GM19351 (cell line): ENCODE measurements around the gene CNNM3.
A peak's percentile ranks its signal among the peaks of the same experiment; 100 is the strongest.
"Not testable (repeated sequence)": the region's sequence is repeated elsewhere in the genome, so short reads cannot be mapped to it uniquely, and the experiment has no call there.

Source experiments
- ATAC-seq: cut with Tn5 transposase; IDR thresholded peaks from one replicate; pipeline ENCODE4 v1.9.1; 2021; ENCODE audit warnings: mild to moderate bottlenecking, moderate library complexity; ENCODE audit not compliant: unreplicated experiment

Gene CNNM3

DNA sequence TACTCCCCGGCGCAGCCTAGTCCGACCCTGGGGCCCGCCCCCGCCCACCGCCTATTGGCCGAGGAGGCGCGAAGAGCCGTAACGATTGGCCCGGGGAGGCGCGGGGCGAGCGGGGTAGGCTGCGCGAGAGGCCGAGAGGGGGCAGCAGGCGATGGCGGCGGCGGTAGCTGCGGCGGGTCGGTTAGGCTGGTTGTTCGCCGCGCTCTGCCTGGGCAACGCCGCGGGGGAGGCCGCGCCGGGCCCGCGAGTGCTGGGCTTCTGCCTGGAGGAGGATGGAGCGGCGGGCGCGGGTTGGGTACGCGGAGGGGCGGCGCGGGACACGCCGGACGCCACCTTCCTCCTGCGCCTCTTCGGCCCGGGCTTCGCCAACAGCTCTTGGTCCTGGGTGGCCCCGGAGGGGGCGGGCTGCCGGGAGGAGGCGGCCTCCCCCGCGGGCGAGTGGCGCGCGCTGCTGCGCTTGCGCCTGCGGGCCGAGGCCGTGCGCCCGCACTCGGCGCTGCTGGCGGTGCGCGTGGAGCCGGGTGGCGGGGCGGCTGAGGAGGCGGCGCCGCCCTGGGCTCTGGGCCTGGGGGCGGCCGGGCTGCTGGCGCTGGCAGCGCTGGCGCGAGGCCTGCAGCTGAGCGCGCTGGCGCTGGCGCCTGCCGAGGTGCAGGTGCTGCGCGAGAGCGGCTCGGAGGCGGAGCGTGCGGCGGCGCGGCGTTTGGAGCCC is at the start of gene CNNM3:
Gene CNNM3, plus strand, starts transcription at position 142 of the 709 bp plus-strand sequence. Its CDS starts 10 bp downstream, at position 152.
- ATAC-seq, result peak; percentile 90

- no peak for ATAC-seq
These were observed 48.8 kb upstream of the CNNM3 start for GRCh38 chr2:96767135-96767871.

DNA sequence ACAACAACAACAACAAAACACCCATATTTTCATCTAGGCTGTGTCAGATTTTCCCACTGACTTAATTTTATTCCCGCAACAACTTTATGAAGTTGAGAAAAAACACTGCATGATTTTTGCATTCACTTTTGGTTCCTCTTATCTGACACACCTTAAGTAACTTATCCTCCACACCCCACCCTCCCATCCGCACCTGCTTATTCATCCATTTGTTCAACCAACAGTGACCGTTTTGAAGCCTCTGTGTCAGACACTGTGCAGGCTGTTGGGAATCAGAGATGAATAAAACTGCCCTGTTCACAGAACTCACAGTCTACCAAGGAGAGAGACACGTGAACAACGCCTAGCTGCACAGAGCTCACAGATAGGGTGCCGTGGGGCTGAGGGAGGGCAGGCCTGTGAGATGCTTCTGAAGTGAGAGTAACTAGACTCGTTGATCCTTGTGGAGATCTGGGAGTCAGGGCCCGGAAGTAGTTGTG is 47.9 kb upstream of the CNNM3 start:
- ATAC-seq, result no peak

- no peak for ATAC-seq
These were observed 46.3 kb upstream of the CNNM3 start for GRCh38 chr2:96769814-96770213.

DNA sequence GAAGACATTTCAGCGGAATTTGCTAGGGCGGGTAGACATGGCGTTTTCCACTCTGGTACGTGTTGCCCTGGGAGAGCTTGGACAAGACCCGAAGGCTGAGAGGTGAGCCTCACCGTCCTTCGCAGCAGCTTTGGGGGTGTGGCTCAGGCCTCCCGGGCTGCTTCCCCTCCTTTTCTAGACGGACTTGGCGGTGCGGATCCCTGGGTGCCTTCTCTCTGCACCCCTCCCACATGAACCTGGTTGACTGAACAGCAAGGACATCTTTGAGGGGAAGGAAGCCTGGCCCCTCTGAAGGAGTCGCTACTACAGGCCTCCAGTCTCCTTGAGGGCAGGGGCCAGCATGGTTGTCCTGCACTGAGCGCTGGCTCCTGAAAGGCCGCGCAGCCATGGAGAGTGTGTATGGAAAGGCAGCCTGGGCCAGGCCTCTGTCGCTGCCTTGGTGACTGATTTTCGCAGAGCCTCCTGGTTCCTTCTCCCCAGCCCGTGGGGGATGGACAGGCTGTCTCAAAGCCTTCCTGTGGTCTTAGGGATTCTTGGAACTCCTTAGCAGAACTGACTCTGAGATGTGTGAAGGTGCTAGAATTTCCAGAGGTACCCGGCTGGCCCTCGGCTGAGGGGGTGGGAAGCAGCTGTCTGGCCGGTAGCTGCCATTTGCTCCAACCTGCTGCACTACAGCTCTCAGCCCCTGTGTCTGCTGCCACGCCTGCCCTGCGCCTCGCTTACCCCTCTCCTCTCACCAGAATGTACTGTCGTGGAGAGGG is 45.4 kb upstream of the CNNM3 start:
- ATAC-seq, result no peak

DNA sequence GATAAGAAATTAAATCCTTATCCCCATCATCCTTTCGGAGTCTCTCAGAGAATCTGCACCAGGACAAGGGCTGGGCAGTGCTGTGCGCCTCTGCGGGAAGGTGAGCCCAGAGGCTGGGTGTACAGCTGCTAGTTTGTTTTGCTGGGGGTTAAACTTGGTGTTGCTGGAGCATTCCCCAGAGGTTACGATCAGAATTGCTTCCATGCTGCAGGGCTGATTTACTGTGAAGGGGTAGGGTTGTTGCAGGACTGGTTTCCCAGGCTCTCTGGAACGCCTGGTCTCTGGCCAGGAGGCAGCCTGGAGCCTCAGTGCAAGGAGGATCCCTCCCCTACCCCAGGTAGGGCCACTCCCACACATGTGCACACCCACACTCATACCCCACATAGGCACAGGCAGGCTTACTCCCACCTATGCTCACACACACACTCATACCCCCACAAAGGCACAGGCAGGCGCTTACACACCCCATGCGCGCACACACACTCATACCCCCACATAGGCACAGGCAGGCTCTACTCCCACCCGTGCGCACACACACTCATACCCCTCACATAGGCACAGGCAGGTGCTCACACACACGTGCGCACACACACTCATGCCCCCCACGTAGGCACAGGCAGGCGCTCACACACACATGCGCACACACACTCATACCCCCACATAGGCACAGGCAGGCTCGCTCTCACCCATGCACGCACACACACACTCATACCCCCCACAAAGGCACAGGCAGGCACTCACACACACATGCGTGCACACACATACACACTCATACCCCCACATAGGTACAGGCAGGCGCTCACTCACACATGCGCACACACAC is 44.1 kb upstream of the CNNM3 start:
- ATAC-seq, result no peak

DNA sequence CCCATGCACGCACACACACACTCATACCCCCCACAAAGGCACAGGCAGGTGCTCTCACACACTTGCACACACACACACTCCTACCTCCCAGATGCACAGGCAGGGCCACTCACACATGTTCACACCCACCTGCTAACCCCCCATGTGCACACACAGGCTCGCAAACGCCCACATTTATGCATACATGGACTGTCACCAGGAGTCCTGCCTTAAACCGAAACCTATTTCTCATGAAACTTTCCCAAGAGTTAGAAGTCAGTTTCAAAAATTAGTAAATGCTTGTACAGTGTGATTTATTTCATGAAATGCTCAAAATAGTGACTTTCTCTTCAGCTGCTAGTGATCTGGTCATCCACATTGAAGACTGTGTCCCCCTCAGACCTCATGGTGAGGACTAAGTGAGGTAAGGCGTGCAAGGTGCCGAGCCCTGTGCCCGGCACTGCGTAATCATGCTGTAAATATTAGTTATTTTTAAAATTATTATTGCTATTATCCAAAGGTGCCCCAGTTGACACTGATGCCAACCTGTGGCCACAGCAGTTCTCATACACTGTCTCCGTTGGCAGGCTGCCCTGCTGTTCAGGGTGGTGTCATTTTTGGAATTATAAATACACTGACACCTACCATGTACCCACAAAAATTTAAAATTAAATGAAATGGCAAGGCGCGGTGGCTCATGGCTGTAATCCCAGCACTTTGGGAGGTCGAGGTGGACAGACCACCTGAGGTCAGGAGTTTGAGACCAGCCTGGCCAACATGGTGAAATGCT is 43.0 kb upstream of the CNNM3 start:
- peak; percentile 58 for ATAC-seq

DNA sequence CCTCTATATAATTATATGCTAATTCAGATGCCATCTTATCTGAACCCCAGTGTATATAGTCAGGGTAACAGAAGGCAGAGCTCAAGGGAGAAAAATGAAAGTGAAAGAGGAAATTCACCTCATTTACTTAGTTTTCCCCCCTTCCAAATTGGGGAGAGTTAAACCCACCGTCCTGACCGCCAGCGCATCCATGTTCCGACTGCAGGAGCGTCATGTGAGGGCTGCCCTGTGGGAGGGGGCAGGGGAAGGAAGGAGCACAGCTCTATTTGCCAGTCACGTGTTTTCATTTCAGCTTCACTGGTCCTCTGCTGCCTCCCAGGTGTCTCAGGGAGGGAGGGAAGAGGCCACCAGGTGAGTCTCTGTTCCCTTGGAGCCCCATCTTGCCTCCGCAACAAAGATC is 42.1 kb upstream of the CNNM3 start:
- ATAC-seq, result no peak

- no peak for ATAC-seq
These were observed 40.9 kb upstream of the CNNM3 start for GRCh38 chr2:96775160-96775559.

DNA sequence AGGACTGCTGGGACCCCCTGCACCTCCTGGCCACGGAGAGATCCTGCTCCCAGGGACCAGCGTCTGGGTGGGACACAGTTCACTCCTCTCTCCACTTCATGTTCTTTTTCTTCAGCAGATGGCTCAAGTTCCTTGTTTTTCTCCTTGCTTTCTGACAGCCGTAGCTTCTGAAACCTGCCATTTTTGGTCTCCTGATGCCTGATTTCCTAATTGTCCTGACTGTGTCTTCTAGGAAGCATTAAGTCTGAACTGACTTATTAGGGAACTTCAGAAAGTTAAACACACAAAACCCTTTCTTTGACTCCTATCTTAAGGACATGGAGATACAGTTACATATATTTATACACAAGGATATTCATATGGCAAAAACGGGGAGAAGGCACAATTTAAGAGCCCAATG is 32.7 kb upstream of the CNNM3 start:
- no peak for ATAC-seq

- no peak for ATAC-seq
These were observed 28.7 kb upstream of the CNNM3 start for GRCh38 chr2:96787411-96787810.

DNA sequence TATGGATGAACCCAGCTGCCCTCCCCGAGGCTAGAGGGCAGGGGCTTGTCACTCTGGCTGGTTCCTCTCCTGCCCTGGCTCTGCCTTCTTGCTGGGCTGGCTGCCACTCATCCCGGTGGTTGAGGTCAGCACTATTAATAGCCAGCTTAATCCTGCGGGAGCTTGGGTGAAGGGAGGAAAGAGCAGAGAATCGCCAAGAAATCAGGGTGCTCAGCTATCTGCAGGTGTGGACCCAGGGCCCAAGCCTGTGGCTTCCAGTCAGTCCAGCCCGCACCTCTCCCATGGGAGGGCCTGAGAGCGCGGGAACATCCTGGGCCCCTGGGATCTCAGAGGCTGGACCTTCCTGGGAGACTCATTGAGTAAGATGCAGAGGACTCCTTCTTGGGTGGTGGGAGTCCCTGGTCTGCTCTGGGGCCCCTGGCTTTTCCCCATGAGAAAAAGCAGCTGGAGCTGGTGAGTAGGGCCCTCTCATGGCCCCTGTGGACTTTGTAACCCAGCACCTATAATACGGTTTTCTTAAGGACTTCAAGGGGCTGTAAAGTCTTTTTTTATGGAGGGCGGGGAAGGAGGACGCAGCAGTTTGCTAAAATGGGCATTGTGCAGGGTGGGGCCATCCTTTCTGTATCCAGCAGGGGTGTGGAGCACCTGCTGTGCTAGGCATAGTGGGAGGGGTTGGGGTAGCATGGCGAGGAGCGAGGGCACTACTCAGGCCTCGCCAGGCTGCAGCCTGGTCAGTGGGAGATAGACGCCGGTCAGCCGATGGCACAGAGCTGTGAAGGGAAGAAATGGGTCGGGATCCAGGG is 27.4 kb upstream of the CNNM3 start:
- ATAC-seq, result no peak

- no peak for ATAC-seq
These were observed 26.8 kb upstream of the CNNM3 start for GRCh38 chr2:96789245-96789617.

- ATAC-seq, result no peak
These were observed 23.0 kb upstream of the CNNM3 start for GRCh38 chr2:96792772-96793749.

DNA sequence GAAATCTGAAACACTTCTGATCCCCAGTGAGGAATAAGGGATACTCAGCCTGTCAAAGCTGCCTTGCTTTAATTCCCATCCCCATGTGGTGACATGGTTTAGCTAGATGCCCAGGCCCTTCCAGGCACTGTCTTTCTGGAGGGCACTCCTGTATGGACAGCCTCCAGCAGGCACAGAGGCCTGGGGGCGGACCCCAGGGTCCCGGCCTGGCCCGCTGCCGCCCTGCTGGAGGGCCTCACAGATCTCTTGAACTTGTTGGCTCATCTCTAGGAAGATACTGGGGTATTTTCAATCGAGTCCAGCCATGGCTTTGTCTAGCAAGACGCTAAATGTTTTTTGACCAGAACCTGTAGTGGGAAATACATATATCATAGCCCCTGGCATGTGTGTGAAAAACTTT is 21.0 kb upstream of the CNNM3 start:
- no peak for ATAC-seq

GRCh38 chr2:96796497-96796896 is 19.6 kb upstream of the CNNM3 start:
- not testable (repeated sequence) for ATAC-seq

DNA sequence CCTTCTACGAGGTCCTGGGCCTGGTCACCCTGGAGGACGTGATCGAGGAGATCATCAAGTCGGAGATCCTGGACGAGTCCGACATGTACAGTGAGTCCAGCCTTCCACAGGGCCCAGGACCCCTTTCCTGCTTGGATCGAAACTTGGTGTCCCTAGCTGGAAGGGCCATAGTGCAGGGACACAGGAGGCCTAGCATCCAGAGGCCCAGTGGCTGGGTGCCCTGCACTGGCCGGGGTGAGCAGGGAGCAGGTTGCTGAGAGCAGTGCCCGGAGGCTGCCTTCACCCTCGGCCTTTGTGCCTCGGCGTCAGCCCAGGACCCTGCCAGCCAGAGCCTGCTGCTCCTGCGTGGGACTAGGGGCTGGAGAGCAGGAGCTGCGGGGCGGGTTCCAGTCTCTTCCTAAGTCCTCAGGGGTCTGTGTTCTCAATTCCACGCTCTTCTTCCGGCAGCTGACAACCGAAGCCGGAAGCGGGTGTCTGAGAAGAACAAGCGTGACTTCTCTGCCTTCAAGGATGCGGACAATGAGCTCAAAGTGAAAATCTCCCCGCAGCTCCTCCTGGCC is 18.9 kb upstream of the CNNM3 start:
- no peak for ATAC-seq
